ENCODE measurements around the gene DYNC2I2.

GRCh38 chr9:128638580-128638979 lies 18.1 kb downstream of the DYNC2I2 start:
- TF ChIP-seq CTCF (IDR thresholded peaks at IDR 0.05; ENCODE audit: low read depth, low read length) (no peak), POLR2A (IDR thresholded peaks at IDR 0.05; ENCODE audit: extremely low read depth, insufficient read length) (no peak), MYC (IDR thresholded peaks at IDR 0.05; ENCODE audit: low read depth, low read length) (no peak), MAX (IDR thresholded peaks at IDR 0.05; ENCODE audit: low read depth, low read length) (no peak)
